ENCODE data around the gene ADARB2. TPM values are rescaled to one million over a fixed set of nuclear protein-coding genes. Genes with fewer than 3 reads are reported as not detected.

The ADARB2 gene
- total RNA-seq, 1 experiment from 2014 or later: not detected

DNA sequence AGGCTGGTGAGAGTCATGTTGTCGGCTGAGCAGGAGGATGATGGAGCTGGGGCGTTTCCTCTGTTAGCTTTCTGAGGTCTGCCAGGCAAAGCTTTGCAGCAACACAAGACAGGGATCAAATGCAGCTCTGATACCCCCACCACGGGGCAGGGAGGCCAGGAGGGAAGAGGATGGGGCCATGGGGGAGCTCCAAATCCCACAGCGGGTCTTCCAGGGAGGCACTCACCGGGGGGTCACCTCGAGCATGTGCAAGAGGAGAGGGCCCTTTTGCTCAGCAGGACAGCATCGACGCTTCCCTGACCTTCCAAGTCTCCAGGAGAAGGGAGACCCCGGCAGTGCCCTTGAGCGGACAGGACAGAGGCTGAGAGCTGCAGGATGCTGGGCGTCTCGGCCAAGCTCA is 553.6 kb downstream of the ADARB2 start:
- DNase-seq (ENCODE audit: low read depth): no peak

DNA sequence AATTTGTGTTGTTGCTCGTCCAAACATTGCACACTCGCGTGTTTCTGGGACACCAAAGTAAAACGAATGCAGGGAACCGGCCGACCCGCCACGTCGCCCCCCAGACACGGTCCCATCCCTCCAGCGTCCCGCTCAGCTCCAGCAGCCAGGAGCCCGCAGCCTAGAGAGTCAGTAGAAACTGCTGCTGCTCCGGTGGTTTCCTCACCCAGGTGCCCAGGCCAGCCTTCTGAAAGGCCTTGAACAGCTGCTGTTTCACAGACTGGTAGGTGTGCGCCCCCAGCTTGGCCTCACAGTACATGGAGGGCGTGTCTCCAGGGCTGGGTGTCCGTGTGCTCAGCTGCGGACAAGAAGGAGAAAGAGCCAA is 554.3 kb downstream of the ADARB2 start:
- DNase-seq (ENCODE audit: low read depth): no peak
- in situ Hi-C loops (cut with HindIII; ENCODE audit: low pct_unique_long_range_greater_than_20kb, low sequenced_read_pairs): no loop called here

More for the DNA sequence above, 553.6 kb downstream of the ADARB2 start:
- in situ Hi-C loops (cut with HindIII; ENCODE audit: low pct_unique_long_range_greater_than_20kb, low sequenced_read_pairs): no loop called here

DNA sequence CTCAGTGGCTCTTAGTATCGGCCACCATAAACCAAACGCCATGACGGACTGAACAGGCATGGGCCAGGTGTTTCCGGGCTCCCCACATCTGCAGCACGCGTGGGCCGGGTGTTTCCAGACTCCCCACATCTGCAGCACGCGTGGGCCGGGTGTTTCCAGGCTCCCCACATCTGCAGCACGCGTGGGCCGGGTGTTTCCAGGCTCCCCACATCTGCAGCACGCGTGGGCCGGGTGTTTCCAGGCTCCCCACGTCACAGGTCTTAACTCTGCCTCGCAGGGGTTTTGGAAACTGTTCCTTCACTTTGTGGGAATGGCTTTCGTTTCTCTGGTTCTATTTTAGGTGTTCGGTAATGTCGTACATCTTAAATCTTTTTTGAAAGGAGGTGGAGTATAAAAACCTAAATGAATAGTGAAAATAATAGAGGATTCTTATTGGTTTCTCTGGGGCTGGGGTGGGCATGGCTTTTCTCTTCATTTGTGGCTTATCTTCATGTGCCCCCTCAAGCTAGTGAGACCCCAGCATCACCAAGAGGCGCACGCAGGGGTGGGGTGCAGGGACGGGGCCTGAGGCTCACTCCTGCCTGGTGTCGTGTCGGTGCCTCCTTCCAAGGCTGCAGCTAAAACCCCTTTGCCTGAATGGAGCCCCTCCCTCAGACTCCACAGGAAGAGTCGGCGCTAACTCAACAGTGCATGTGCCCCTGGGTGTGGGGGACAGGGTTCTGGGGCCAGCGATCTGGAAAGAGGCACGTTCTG is 554.9 kb downstream of the ADARB2 start:
- no peak for DNase-seq (ENCODE audit: low read depth)
- in situ Hi-C loops (cut with HindIII; ENCODE audit: low pct_unique_long_range_greater_than_20kb, low sequenced_read_pairs): no loop called here

DNA sequence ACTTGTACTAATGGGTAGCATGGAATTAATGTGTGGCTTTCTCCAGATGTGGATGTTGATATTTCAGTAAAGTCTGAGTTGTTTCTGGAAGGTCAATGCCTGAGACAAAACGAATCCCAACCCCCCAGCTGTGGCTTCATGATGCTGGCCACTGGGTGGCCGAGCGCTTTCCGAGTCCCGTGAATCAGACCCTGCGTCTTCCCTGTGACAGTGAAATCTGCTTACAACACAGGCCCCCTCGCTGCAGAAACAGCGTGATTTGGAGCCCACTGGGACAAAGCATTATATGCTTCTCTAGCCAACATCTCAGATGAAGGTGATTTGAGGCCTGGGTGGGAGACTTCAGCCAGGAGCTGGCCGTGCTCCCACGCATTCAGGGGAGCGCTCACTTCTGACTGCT is 556.5 kb downstream of the ADARB2 start:
- no peak for DNase-seq (ENCODE audit: low read depth)

DNA sequence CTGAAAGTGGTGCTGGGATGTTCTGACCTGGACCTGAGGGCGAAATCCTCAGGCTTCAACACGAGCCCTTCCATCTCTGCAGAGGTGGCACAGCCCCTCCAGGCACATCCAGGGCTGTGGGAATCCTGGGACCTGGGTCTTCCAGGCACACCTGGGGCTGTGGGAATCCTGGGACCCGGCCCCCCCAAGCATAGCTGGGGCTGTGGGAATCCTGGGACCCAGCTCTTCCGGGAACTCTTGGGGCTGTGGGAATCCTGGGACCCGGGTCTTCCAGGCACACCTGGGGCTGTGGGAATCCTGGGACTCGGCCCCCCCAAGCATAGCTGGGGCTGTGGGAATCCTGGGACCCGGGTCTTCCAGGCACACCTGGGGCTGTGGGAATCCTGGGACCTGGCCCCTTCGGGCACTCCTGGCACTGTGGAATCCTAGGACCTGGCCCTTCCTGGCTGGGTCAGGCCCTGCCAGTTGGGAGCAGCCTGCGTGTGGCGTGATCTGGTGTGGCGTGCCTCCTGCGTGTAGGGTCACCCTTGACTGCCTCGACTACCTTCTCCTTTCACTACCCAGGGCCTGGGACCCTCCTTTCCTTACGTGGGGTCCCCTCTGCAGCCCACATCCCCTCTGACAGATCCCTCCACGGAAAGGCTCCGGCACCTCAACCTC is 557.1 kb downstream of the ADARB2 start:
- no peak for DNase-seq (ENCODE audit: low read depth)
- in situ Hi-C loops (cut with HindIII; ENCODE audit: low pct_unique_long_range_greater_than_20kb, low sequenced_read_pairs): no loop called here

More for the DNA sequence above, 556.5 kb downstream of the ADARB2 start:
- in situ Hi-C loops (cut with HindIII; ENCODE audit: low pct_unique_long_range_greater_than_20kb, low sequenced_read_pairs): no loop called here

DNA sequence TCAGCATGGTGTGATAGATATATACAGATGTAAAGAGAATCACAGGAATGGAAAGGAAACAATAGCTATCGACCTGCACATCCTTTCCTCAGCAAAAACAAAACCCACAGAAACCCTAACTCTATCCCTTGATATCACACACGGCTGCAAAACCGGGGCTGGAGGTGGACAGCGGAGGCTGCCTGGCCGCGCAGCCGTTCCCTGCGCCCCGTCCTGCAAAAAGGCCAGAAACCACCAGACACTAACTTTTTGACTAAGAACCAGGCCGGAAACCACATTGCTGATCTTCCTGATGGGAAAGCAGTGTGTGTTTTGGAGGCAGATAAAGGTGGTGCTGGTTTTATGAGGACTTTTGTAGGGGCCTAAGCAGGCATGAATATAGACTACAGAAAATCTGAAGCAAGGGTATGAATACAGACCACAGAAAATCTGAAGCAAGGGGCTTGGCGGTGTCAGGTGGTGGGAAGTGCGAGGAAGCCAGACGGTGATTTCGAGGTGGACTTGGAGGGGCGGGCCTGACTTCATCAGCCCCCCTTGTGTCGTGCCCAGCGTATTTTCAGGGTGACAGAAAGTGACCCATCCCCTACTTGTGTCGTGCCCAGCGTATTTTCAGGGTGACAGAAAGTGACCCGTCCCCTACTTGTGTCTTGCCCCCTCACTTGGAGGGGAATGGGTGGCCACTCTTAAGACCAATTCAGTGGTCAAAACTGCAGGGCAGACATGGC is 557.8 kb downstream of the ADARB2 start:
- in situ Hi-C loops (cut with HindIII; ENCODE audit: low pct_unique_long_range_greater_than_20kb, low sequenced_read_pairs): no loop called here

DNA sequence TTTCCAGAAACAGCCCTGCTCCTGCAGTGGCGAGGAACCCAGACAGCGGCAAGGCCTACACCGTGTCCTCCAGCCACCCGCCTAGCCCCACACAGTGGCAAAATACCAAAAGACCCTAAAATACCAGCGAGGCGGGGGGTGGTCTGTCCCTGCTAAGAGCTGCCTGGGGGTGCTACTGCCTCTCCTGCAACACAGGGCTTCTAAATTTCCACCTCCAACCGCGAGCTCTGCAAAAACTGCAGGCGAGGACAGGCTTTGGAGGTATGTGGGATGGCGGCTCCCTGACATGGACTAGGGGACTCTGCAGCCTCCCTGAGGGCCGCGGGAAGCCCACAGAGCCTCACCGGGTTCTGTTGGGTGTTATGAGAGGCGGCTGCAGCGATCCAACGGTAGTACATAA is 558.8 kb downstream of the ADARB2 start:
- in situ Hi-C loops (cut with HindIII; ENCODE audit: low pct_unique_long_range_greater_than_20kb, low sequenced_read_pairs): no loop called here
- DNase-seq (ENCODE audit: low read depth): no peak

More for the DNA sequence above, 557.8 kb downstream of the ADARB2 start:
- DNase-seq (ENCODE audit: low read depth): no peak

DNA sequence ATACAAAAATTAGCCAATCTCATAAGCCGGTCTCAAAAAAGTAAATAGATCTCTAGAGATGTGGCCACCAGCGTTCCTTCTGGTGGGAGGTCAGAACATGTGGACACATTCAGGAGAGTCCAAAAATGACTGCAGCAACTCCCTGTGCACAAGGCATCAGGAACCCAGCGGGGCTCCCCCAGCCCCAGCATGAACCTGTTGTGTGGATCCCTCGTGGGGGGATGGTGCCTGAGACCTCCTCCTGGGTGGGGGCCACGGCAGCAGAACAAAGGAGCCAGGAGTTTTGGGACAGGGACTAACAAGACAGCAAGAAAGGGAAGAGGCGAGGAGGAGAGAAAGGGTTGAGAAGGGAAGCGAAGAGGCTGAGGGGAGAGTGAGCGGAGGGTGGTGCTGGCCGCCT is 559.4 kb downstream of the ADARB2 start:
- DNase-seq (ENCODE audit: low read depth): no peak
- in situ Hi-C loops (cut with HindIII; ENCODE audit: low pct_unique_long_range_greater_than_20kb, low sequenced_read_pairs): no loop called here

DNA sequence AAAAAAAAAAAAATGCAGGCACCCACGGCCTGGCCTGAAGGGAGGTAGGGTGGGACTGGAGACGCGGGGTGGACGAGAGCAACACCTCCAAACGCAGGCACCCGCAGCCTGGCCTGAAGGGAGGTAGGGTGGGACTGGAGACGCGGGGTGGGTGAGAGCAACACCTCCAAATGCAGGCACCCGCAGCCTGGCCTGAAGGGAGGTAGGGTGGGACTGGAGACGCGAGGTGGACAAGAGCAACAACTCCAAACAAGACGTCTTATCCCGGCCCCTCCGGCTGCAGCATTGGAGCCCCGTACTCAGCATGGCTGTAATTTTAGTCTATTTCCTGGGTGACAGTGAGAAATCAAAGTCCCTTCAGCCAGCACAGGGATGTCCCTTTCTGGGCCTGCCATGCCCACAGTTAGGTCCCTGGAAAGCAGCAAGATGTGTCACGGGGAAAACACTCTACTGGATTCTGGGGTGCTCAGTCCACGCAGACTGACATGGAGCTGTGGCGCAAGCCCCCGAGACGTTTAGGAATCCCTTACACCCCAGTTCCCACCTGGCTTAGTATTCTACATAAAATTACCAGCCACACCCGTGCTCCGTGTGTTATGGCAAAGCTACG is 561.3 kb downstream of the ADARB2 start:
- DNase-seq (ENCODE audit: low read depth): no peak
- in situ Hi-C loops (cut with HindIII; ENCODE audit: low pct_unique_long_range_greater_than_20kb, low sequenced_read_pairs): no loop called here

DNA sequence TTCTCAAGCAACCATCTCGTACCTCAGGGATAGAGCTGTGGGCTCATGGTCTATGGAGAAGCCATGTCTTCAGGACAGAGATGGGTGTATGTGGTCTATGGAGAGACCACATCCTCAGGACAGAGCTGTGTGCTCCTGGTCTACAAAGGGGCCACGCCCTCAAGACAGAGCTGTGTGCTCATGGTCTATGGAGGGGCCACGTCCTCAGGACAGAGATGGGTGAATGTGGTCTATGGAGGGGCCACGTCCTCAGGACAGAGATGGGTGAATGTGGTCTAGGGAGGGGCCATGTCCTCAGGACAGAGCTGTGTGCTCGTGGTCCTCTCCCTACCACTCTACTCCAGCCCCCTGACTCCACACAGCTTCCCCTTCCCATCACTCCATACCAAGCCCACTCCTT is 563.3 kb downstream of the ADARB2 start:
- no peak for DNase-seq (ENCODE audit: low read depth)
- in situ Hi-C loops (cut with HindIII; ENCODE audit: low pct_unique_long_range_greater_than_20kb, low sequenced_read_pairs): no loop called here

DNA sequence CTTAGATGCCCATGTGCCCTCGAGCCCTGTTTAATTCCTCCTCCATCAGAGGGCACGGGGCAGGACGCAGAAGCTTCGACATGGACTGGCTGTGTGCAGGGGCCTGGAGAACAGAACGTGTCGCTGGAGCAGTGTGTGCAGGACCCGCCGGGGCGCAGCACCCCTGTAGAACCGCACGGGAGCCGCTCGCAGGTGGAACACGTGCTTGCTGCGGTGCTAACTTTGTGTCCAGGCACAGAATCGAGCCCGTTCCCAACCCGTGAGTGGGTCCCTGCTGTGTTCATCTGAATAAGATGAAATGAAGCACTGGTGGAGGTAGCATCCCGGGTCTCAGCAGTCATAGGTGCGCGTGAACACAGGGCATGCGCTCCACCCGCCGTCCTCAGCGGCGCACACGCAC is 564.2 kb downstream of the ADARB2 start:
- DNase-seq (ENCODE audit: low read depth): no peak
- in situ Hi-C loops (cut with HindIII; ENCODE audit: low pct_unique_long_range_greater_than_20kb, low sequenced_read_pairs): no loop called here

DNA sequence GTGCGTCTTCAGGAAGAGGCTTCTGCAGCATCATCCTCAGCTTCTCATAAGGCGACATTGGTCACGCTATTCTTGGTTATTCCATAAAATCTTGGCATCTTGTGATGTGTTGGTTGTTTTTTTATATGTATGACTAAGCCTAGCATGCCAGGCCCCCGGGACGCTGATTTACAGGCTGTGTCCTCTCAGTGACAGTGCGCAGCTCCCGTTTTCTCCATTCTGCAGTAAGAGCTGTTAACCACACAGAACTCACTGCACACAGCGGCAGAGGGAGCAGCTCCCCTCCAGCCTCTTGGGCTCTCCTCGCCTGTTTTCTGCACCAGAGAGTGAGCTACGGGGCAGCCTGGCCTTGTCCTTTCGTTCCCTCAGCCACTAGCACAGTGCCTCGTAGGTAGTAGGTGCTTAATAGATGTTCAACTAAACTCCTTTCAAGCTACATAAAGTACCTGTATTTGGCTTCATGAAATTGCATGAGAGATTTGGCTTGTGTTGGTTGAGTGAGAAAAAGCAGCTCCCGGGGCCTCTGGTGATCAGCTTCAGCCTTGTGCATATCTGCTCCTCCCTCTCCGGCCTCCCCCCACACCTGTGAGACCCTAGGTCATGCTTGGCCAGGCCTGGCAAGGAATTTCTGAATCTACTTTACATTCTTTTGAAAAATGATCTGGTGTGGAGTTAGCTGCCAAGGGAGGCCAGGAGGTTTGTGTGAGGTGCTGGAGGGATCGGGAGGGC is 564.9 kb downstream of the ADARB2 start:
- in situ Hi-C loops (cut with HindIII; ENCODE audit: low pct_unique_long_range_greater_than_20kb, low sequenced_read_pairs): no loop called here
- DNase-seq (ENCODE audit: low read depth): no peak

DNA sequence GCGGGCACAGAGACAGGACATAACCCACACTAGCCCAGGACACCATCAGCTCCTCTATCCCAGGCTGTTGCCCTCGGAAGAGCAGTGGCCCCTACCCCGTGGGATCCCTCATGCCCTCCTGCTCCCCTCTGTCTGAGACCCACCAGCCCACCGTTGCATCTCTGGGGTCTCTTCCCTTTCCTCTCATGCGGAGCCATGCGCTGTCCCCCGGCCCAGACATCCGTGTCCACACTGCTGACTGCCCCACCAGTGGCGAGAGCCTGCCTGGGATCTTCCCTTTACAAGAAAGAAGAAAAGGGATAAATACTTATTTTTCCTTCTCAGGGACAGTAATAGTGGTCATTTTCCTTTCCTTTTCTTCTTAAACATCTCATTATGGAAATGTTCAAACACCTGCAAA is 565.7 kb downstream of the ADARB2 start:
- in situ Hi-C loops (cut with HindIII; ENCODE audit: low pct_unique_long_range_greater_than_20kb, low sequenced_read_pairs): no loop called here
- no peak for DNase-seq (ENCODE audit: low read depth)

DNA sequence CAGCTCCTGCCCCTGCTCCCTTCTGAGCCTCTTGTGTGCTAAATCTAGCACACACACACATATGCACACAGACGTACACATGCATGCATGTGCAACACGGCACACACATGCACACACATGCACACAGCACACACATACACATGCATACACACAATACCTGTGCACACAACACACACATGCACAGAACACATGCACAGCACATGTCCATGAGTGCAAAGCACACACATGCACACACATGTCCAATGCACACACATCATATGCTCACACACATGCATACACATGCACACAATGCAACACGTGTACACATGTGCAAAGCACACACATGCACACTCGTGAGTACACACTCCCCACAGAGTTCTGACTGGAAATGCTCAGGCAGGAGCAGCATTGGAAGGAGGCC is 566.1 kb downstream of the ADARB2 start:
- in situ Hi-C loops (cut with HindIII; ENCODE audit: low pct_unique_long_range_greater_than_20kb, low sequenced_read_pairs): no loop called here
- no peak for DNase-seq (ENCODE audit: low read depth)

DNA sequence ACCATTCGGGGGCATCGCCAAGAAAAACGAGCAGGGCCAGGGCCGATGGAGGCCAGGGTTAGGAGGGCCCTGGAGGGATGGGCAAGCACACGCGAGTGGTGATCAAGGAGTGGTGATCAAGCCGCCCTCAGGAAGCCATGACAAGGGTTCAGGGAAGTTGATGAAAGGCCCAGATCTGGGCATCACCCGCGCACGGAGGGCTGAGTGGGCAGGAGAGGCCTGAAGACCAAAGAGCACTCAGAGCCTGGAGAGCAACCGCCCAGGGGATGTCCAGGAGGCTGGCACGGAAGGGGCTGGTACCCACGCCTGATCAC is 566.5 kb downstream of the ADARB2 start:
- in situ Hi-C loops (cut with HindIII; ENCODE audit: low pct_unique_long_range_greater_than_20kb, low sequenced_read_pairs): no loop called here
- DNase-seq (ENCODE audit: low read depth): no peak

DNA sequence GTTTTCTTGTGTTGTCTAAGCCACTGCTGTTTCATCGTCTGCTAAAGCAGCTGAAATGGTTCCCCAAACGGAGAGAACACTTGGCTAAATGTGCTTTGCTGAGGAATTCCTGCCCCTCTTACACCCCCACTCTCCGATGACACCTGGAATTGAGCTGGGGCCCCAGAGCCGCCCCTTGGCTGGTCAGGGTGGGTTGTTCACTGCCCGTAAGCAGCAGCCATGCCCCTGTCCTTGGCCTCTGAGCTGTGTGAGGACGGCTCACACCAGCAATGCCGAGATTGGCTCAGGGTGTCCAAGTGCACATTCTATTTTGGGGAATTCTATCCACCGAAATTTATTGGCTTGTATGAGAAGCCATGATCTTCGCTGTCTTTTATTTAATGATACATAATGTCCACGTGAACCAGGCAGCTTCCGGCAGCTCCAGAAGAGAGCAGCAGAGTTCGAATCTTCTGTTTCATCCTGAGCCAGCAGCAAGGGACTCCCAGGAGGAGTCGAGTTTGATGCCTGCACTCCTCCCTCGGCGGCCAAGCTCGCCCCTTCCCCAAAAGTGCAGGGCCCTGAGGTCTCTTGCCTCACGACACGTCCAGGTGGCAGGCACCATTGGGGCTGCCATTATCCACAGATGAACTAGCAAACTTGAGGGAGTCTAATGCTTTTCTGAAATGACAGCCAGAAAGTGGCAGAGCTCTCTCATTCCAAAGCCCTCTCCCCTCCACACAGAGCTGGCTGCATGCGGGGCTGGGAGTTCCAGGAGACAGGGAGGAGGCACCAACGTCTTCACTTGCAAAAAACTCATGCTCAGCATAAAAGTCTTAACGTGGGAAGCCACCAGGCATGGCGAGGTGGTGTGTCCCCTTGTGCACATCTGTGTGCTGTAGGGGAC is 567.1 kb downstream of the ADARB2 start:
- in situ Hi-C loops (cut with HindIII; ENCODE audit: low pct_unique_long_range_greater_than_20kb, low sequenced_read_pairs): no loop called here
- no peak for DNase-seq (ENCODE audit: low read depth)

DNA sequence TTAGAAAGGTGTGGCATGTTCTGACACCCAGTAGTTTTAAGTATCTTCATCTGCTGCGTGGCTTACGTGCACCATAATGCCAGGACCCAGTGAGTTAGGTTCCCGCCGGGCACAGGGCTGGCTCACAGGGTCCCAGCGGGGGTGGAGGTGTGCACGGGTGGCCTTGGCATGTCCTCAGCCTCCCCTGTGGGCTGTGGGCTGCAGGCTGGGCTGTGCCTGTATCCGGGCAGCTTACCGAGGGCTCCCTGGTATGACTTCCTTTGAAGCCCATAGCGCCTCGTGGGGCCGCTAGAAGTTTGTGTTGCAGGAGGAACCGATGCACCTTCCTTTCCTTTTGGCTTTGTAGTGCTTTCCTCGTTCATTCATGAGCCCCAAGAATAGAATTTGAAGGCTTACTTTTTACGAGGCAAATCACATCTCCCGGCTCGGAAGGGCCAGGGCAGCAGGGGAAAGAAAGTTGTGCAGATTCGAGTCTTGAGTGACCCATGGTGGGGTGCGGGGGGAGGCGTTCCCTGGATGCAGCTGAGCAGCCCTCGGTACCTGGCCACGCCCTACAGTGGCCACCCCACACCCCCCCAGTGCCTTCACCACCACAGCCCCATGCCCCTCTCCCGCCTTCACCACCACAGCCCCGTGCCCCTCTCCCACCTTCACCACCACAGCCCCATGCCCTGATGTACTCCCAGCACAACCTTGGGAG is 568.0 kb downstream of the ADARB2 start:
- in situ Hi-C loops (cut with HindIII; ENCODE audit: low pct_unique_long_range_greater_than_20kb, low sequenced_read_pairs): no loop called here
- DNase-seq (ENCODE audit: low read depth): no peak
